ENCODE measurements around the gene IL24.

The IL24 gene

DNA sequence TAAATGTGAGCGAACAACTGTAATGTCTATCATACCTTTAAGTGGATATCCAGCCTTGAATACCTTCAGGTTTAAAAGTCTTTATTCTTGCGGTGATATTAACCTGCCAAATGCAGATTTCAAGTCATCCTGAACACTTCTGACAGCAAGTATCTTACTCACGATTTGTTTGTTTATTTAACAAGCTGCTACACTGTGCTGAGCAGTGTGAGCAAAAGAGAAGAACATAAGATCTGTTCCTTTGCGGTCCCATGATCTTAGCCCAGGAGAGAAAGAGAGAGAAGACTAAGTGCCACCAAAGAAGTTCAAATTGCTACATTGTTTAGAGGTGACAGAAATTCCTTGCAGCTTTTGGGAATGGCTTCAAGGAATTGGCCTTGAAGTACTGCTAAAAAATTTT lies 9.5 kb upstream of the IL24 start:
- TF ChIP-seq, protein P1, sequence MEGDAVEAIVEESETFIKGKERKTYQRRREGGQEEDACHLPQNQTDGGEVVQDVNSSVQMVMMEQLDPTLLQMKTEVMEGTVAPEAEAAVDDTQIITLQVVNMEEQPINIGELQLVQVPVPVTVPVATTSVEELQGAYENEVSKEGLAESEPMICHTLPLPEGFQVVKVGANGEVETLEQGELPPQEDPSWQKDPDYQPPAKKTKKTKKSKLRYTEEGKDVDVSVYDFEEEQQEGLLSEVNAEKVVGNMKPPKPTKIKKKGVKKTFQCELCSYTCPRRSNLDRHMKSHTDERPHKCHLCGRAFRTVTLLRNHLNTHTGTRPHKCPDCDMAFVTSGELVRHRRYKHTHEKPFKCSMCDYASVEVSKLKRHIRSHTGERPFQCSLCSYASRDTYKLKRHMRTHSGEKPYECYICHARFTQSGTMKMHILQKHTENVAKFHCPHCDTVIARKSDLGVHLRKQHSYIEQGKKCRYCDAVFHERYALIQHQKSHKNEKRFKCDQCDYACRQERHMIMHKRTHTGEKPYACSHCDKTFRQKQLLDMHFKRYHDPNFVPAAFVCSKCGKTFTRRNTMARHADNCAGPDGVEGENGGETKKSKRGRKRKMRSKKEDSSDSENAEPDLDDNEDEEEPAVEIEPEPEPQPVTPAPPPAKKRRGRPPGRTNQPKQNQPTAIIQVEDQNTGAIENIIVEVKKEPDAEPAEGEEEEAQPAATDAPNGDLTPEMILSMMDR (IDR thresholded peaks at IDR 0.05; ENCODE audit: borderline replicate concordance, extremely low read depth, low read length, poor library complexity, severe bottlenecking), result no peak
- TF ChIP-seq EZH2 (IDR thresholded peaks at IDR 0.05; ENCODE audit: borderline replicate concordance, low read depth, low read length, severe bottlenecking), result no peak
- DNase-seq, result no peak
- Histone ChIP-seq H4K20me1 (ENCODE audit: insufficient read depth, low read length) (no peaks in the 10 kb centered on the region), H3K4me3 (ENCODE audit: low read depth in 1 of 2, low read length in 2 of 2) (no peak overlapping the region), H2AFZ (ENCODE audit: low read depth, low read length) (no peak overlapping the region), H3K36me3 (ENCODE audit: insufficient read depth, low read length) (no peaks in the 10 kb centered on the region), H3K9ac (ENCODE audit: low read depth, low read length) (no peak overlapping the region), H3K27ac (ENCODE audit: low read length) (no peak overlapping the region), H3K4me2 (ENCODE audit: insufficient read depth, low read length) (no peak overlapping the region), H3K79me2 (ENCODE audit: insufficient read depth, low read length) (no peaks in the 10 kb centered on the region), H3K27me3 (ENCODE audit: insufficient read depth, low read length, poor library complexity) (no peaks in the 10 kb centered on the region), H3K4me1 (ENCODE audit: insufficient read depth, low read length) (peaks cover 8% of the 10 kb centered on the region), H3K9me3 (ENCODE audit: insufficient read depth, low read length, severe bottlenecking) (no peaks in the 10 kb centered on the region)
- ATAC-seq (ENCODE audit: insufficient read depth, low read depth), result no peak

DNA sequence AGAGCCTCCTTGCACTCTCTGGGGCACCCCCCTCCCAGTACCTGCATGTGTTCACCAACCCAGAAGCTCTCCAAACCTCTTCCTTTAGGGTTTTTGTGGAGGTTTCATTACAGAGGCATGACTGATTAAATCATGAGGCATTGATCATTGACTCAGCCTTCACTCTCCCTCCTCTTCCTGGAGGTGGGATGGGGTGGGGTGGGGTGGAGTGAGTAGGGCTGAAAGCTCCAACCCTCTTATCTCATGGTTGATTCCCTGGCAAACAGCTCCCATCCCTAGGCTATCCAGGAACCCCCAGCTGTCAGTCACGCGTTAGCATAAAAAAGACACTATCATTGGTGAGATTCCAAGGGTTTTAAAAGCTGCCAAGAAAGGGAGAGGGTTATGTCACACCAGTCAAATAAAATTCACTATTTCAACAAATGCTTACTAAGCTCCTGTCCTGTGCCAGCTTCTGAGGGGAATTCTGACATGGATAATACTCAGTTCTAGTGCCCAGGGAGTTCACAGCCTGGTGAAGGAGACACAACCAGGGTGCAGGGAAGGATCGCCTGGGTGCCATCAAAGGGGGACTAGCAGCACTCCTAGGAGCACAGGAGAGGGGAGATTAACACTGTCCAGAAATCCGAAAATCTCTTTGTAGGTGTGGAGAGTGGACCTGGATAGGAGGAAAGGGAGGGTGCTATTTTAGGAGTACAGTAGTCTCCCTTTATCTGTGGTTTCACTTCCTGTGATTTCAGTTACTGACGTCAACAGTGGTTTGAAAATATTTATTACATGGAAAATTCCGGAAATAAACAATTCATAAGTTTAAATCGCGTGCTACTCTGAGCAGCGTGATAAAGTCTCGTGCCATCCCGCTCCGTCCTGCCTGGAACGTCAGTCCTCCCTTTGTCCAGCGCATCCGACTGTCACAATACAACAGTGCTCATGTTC lies 6.8 kb upstream of the IL24 start:
- Histone ChIP-seq H3K27me3 (ENCODE audit: insufficient read depth, low read length, poor library complexity) (no peaks in the 10 kb centered on the region), H3K9me3 (ENCODE audit: insufficient read depth, low read length, severe bottlenecking) (no peaks in the 10 kb centered on the region), H3K4me2 (ENCODE audit: insufficient read depth, low read length) (no peak overlapping the region), H3K4me3 (ENCODE audit: low read depth in 1 of 2, low read length in 2 of 2) (no peak overlapping the region), H4K20me1 (ENCODE audit: insufficient read depth, low read length) (no peaks in the 10 kb centered on the region), H2AFZ (ENCODE audit: low read depth, low read length) (no peak overlapping the region), H3K9ac (ENCODE audit: low read depth, low read length) (no peak overlapping the region), H3K4me1 (ENCODE audit: insufficient read depth, low read length) (peaks cover 8% of the 10 kb centered on the region), H3K36me3 (ENCODE audit: insufficient read depth, low read length) (no peaks in the 10 kb centered on the region), H3K27ac (ENCODE audit: low read length) (no peak overlapping the region), H3K79me2 (ENCODE audit: insufficient read depth, low read length) (no peaks in the 10 kb centered on the region)
- TF ChIP-seq, protein P1 (IDR thresholded peaks at IDR 0.05; ENCODE audit: borderline replicate concordance, extremely low read depth, low read length, poor library complexity, severe bottlenecking), result no peak
- no peak for TF ChIP-seq EZH2 (IDR thresholded peaks at IDR 0.05; ENCODE audit: borderline replicate concordance, low read depth, low read length, severe bottlenecking)
- ATAC-seq (ENCODE audit: insufficient read depth, low read depth), result 0 out of 3 replicates have a peak, but pooled peaks have one; percentile 27
- no peak for DNase-seq

- DNase-seq, result no peak
- H2AFZ ChIP-seq (ENCODE audit: low read depth, low read length), result no peak overlapping the region
- TF ChIP-seq, protein P1 (IDR thresholded peaks at IDR 0.05; ENCODE audit: borderline replicate concordance, extremely low read depth, low read length, poor library complexity, severe bottlenecking), result no peak
- no peak for TF ChIP-seq EZH2 (IDR thresholded peaks at IDR 0.05; ENCODE audit: borderline replicate concordance, low read depth, low read length, severe bottlenecking)
- H4K20me1 ChIP-seq (ENCODE audit: insufficient read depth, low read length), result no peaks in the 10 kb centered on the region
- H3K4me1 ChIP-seq (ENCODE audit: insufficient read depth, low read length), result peaks cover 8% of the 10 kb centered on the region
- H3K27ac ChIP-seq (ENCODE audit: low read length), result no peak overlapping the region
- H3K36me3 ChIP-seq (ENCODE audit: insufficient read depth, low read length), result no peaks in the 10 kb centered on the region
- H3K27me3 ChIP-seq (ENCODE audit: insufficient read depth, low read length, poor library complexity), result no peaks in the 10 kb centered on the region
- H3K9me3 ChIP-seq (ENCODE audit: insufficient read depth, low read length, severe bottlenecking), result no peaks in the 10 kb centered on the region
- H3K4me3 ChIP-seq (ENCODE audit: low read depth in 1 of 2, low read length in 2 of 2), result no peak overlapping the region
- ATAC-seq (ENCODE audit: insufficient read depth, low read depth), result no peak
- no peak overlapping the region for H3K4me2 ChIP-seq (ENCODE audit: insufficient read depth, low read length)
- H3K9ac ChIP-seq (ENCODE audit: low read depth, low read length), result no peak overlapping the region
- H3K79me2 ChIP-seq (ENCODE audit: insufficient read depth, low read length), result no peaks in the 10 kb centered on the region
Observed at GRCh38 chr1:206891412-206891811, 5.8 kb upstream of the IL24 start.
